Lower lobe of right lung (tissue), 2 donors: ENCODE measurements around the gene NUMA1. TPM values are rescaled to one million over a fixed set of nuclear protein-coding genes. Genes with fewer than 3 reads are reported as not detected.

Experiments used
- ATAC-seq, 2 donors: fragments of 200-7000 bp; cut with Tn5 transposase; one replicate each; pipeline ENCODE4 v1.9.1; 2020 to 2022; ENCODE audit warnings: mild to moderate bottlenecking in 2 of 2, moderate library complexity in 2 of 2
- DNase-seq: peaks from one replicate; pipeline ENCODE4 v3.0.0-alpha.2; 2020
- H3K27ac ChIP-seq: fragments of 200-600 bp; one replicate; pipeline ENCODE4 v1.8.0; 2022
- H3K27me3 ChIP-seq: fragments of 200-600 bp; one replicate; pipeline ENCODE4 v1.8.0; 2022; ENCODE audit warnings: low read depth
- H3K36me3 ChIP-seq: fragments of 200-600 bp; one replicate; pipeline ENCODE4 v1.8.0; 2022; ENCODE audit warnings: mild to moderate bottlenecking
- H3K4me1 ChIP-seq: fragments of 200-600 bp; one replicate; pipeline ENCODE4 v1.8.0; 2022
- H3K4me3 ChIP-seq: fragments of 200-600 bp; one replicate; pipeline ENCODE4 v1.8.0; 2022; ENCODE audit warnings: mild to moderate bottlenecking
- H3K9me3 ChIP-seq: fragments of 200-600 bp; one replicate; pipeline ENCODE4 v1.8.0; 2022
- intact Hi-C: fragments of 100-400 bp; cut with DNase I; formaldehyde crosslinking; loops from one replicate; pipeline ENCODE4 v1.11.0; 2022
- total RNA-seq: library from RNA; stranded (reverse); fragmentation: NEBNext Ultra II Directional; extraction: Animal tissue kit (Norgen Biotek cat#: 25700); gene quantifications from one replicate; pipeline ENCODE4 v1.2.1, GENCODE V29; 2021
- TF ChIP-seq, protein P1 (sequence below): fragments of 200-600 bp; IDR thresholded peaks from one replicate; pipeline ENCODE4 v1.8.0; 2022; ENCODE audit warnings: antibody characterized with exemption, mild to moderate bottlenecking
- donor health status: DM: no; HTN: yes; CAD: no; lungs with severe emphysema.

The NUMA1 gene
- total RNA-seq, 1 donor from 2014 or later = 200 TPM

DNA sequence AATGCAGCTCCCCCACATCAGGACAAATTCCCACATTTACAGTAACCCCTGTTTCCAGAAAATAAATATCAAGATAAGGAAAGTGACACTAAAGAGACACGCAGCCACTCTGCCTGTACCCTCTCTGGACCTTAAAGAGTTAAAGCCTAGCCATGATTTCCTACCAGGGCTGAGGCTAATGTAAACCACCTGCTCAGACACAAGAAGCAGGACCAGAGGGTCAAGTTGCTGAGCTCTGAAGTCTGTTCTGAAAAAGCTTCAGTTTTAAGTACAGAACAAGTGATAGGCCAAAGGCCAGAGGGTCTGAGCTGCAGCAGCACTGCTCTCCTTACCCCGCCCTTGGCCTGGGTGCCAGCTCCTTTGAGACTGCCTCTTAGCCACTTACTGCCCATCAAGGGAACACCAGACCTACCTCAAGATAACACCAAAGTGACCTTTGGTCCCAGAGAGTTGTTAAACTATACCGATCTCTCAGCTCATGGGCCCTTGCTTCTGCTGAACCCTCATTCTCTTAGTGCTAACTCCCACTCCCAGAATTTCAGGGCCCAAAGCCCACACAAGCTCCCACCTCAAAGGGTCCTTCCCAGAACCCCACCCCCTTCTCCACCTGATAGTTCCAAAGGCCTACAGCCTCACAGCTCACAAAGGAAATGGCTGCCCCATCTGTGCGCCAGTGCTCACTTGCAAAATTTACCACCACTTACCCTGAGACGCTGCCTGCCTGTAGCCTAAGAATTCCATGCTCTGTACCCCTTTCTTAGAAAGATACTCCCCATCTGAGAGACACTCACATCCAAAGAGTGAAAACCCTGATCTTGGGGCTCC lies 41.1 kb downstream of the NUMA1 start:
- H3K4me1 ChIP-seq = peaks cover 70% of the 10 kb centered on the region
- TF ChIP-seq, protein P1, sequence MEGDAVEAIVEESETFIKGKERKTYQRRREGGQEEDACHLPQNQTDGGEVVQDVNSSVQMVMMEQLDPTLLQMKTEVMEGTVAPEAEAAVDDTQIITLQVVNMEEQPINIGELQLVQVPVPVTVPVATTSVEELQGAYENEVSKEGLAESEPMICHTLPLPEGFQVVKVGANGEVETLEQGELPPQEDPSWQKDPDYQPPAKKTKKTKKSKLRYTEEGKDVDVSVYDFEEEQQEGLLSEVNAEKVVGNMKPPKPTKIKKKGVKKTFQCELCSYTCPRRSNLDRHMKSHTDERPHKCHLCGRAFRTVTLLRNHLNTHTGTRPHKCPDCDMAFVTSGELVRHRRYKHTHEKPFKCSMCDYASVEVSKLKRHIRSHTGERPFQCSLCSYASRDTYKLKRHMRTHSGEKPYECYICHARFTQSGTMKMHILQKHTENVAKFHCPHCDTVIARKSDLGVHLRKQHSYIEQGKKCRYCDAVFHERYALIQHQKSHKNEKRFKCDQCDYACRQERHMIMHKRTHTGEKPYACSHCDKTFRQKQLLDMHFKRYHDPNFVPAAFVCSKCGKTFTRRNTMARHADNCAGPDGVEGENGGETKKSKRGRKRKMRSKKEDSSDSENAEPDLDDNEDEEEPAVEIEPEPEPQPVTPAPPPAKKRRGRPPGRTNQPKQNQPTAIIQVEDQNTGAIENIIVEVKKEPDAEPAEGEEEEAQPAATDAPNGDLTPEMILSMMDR = no peak
- peak; percentile 56 to 57 for ATAC-seq
- peak; percentile 80 for DNase-seq
- peaks cover 18% of the 10 kb centered on the region for H3K36me3 ChIP-seq
- peak overlapping the region; percentile 57 for H3K4me3 ChIP-seq
- intact Hi-C loops = no loop called here
- H3K9me3 ChIP-seq = no peaks in the 10 kb centered on the region
- no peaks in the 10 kb centered on the region for H3K27me3 ChIP-seq
- H3K27ac ChIP-seq = peak overlapping the region; percentile 76

DNA sequence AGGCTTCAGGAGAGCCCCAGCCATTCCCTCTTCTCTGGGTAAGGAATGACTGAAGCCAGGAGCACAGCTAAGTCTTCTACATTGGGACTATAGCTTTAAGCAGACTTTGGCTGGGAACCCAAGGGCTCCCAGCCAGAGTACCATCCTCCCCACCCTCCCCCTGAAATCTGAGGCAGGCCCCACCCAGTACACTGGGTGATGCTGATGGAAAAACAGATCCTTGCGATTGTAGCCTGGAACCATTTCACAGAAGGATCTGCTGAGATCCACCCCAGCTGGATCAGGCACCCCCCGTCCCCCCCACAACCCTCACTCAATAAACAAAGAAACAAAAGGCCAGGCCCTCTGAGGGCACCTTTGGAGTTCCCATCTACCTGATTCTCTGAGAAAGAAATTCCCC lies 41.9 kb downstream of the NUMA1 start:
- Histone ChIP-seq H3K27me3 (no peaks in the 10 kb centered on the region), H3K4me1 (peaks cover 70% of the 10 kb centered on the region), H3K4me3 (peak overlapping the region; percentile 57), H3K27ac (peak overlapping the region; percentile 76), H3K9me3 (no peaks in the 10 kb centered on the region), H3K36me3 (peaks cover 25% of the 10 kb centered on the region)
- DNase-seq (no peak), ATAC-seq (peak in 1 of 2 donors; percentile 36)
- intact Hi-C loops = no loop called here
- TF ChIP-seq, protein P1 = no peak

DNA sequence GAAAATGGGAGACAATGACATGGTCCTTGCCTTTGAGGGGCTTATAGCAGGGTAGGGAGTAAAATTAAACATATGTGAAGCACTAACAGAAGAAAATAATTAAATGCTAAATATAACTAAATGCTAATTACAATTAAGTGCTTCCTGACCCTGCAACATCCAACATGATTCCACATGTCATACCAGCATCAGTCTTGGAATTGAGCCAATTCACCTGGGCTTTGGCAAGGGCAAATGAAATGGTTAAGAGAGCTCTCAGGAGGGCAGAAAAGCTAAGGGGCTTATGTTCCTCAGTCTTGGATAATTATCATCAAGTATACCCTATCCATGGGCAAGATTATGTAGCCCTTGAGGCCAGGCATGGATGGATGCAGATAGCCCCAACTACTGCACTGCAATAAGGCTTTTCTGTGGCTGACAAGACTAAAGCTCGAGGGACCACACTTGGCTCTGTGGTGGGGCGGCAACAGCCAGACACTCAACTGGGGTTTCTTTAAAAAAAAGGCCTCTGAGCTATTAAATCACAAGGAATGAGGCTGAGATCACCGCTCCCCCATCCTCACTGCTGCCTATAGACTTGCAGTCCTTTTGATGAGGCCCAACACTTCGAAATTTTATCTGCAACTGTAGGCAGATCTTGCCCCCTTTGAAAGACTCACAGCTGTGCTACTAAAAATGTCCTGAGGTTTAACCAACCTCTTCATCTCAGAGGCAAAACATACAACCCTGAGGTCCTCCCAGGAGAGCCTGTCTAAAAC lies 42.6 kb downstream of the NUMA1 start:
- intact Hi-C loops = no loop called here
- Histone ChIP-seq H3K9me3 (no peaks in the 10 kb centered on the region), H3K4me1 (peaks cover 71% of the 10 kb centered on the region), H3K27me3 (no peaks in the 10 kb centered on the region), H3K27ac (peak overlapping the region; percentile 76), H3K36me3 (peaks cover 33% of the 10 kb centered on the region), H3K4me3 (peak overlapping the region; percentile 57)
- TF ChIP-seq, protein P1 = no peak
- DNase-seq (no peak), ATAC-seq (no peak)

DNA sequence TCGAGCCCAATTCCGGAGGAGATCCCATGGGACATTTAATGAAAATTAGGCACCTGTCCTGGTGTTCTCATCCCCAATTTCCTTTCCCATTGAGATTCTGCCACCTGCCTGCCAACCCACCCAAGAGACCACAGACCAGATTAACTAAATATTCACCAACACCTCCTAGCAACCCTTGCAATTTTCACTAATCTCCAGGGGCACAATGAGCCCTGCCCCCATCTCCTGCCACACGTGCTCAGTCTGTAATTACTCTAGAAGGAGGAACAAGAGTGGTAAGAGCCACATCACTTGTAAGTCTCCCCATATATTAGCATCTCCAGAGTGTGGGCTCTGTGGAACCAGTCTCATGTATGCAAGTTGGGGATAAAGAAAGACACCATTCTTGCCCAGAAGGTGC lies 43.7 kb downstream of the NUMA1 start:
- peaks cover 71% of the 10 kb centered on the region for H3K4me1 ChIP-seq
- TF ChIP-seq, protein P1 = no peak
- H3K4me3 ChIP-seq = no peak overlapping the region
- H3K27me3 ChIP-seq = no peaks in the 10 kb centered on the region
- H3K36me3 ChIP-seq = peaks cover 42% of the 10 kb centered on the region
- intact Hi-C loops = no loop called here
- ATAC-seq (no peak), DNase-seq (no peak)
- H3K9me3 ChIP-seq = no peaks in the 10 kb centered on the region
- H3K27ac ChIP-seq = no peak overlapping the region

DNA sequence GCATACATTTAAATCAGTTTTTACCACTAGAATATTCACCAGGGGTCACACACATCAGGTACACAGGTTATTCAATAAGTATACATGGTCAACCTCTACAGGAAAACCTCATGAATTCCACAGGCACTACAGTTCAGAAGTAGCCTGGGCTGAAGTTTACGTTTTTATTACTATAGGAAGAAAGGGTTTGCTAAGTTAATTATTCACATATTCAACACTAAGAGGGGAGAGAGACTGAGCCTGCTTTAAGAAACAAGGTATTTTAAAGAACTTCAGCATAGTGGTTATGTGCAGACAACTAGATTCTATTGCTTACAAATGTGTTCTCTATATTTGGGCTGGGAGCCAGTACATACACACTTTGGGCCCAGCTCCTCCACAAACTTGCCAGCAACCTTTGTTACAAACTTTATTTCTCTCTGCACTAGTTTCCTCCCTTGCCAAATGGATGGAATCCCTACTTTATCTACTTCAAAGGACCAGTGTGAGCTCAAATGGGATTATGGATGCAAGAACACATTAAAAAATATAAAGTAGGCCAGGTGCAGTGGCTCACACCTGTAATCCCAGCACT lies 49.8 kb downstream of the NUMA1 start:
- H3K9me3 ChIP-seq = no peaks in the 10 kb centered on the region
- ATAC-seq (no peak), DNase-seq (no peak)
- H3K4me3 ChIP-seq = no peak overlapping the region
- H3K36me3 ChIP-seq = peaks cover 99% of the 10 kb centered on the region
- H3K4me1 ChIP-seq = peaks cover 66% of the 10 kb centered on the region
- no peaks in the 10 kb centered on the region for H3K27me3 ChIP-seq
- TF ChIP-seq, protein P1 = no peak
- no peak overlapping the region for H3K27ac ChIP-seq
- intact Hi-C loops = no loop called here
